ENCODE measurements around the gene HCN2.

- TF ChIP-seq CTCF (IDR thresholded peaks at IDR 0.05): no peak
- TF ChIP-seq EZH2 (IDR thresholded peaks at IDR 0.05): no peak
Observed at GRCh38 chr19:604355-604754, 14.7 kb downstream of the HCN2 start.

Data from neural progenitor cell (in vitro differentiated cells).